Renal cortical epithelial cell (primary cell): ENCODE data around the gene PEX11G. TPM values are rescaled to one million over a fixed set of nuclear protein-coding genes. Genes with fewer than 3 reads are reported as not detected.

Experiments
- DNase-seq: peaks from one replicate; pipeline ENCODE4 v3.0.0-alpha.2; 2011; ENCODE audit warnings: low read depth
- total RNA-seq: library from RNA; depleted of rRNA; stranded (reverse); fragments of >200 nt; gene quantifications from 2 replicates; pipeline ENCODE4 v1.2.3, GENCODE V29; 2014

Gene PEX11G
- total RNA-seq, 1 donor from 2014 or later = 5.2 TPM

- DNase-seq = no peak
Measured at GRCh38 chr19:7521551-7522071, 32.8 kb upstream of the PEX11G start.

GRCh38 chr19:7520131-7521051, 31.6 kb upstream of the PEX11G start:
- no peak for DNase-seq

- DNase-seq = no peak
Measured at GRCh38 chr19:7519361-7520130, 30.7 kb upstream of the PEX11G start.

- DNase-seq = no peak
Measured at GRCh38 chr19:7516878-7517277, 28.0 kb upstream of the PEX11G start.

- DNase-seq = no peak
Measured at GRCh38 chr19:7516333-7516732, 27.5 kb upstream of the PEX11G start.

- no peak for DNase-seq
Measured at GRCh38 chr19:7515645-7516151, 26.9 kb upstream of the PEX11G start, which contains the start of gene ZNF358. ZNF358 (plus strand) TSS chr19:7516103; CDS start chr19:7519243, 3,140 bp downstream.

GRCh38 chr19:7515110-7515644, 26.3 kb upstream of the PEX11G start:
- DNase-seq = no peak

GRCh38 chr19:7513809-7514642, 25.2 kb upstream of the PEX11G start:
- no peak for DNase-seq

- no peak for DNase-seq
Measured at GRCh38 chr19:7512400-7512851, 23.6 kb upstream of the PEX11G start.

- no peak for DNase-seq
Measured at GRCh38 chr19:7509625-7510024, 20.8 kb upstream of the PEX11G start.

GRCh38 chr19:7507884-7508283, 19.0 kb upstream of the PEX11G start:
- peak; percentile 79 for DNase-seq

- DNase-seq = peak; percentile 82
Measured at GRCh38 chr19:7506385-7507328, 17.8 kb upstream of the PEX11G start.

- DNase-seq = no peak
Measured at GRCh38 chr19:7505682-7506384, 17.0 kb upstream of the PEX11G start.

- no peak for DNase-seq
Measured at GRCh38 chr19:7505288-7505681, 16.4 kb upstream of the PEX11G start.

GRCh38 chr19:7504684-7505083, 15.8 kb upstream of the PEX11G start:
- DNase-seq = no peak

GRCh38 chr19:7502552-7502951, 13.7 kb upstream of the PEX11G start:
- DNase-seq = no peak

- no peak for DNase-seq
Measured at GRCh38 chr19:7500811-7501450, 12.1 kb upstream of the PEX11G start.

- DNase-seq = no peak
Measured at GRCh38 chr19:7497292-7497691, 8.5 kb upstream of the PEX11G start.
